Measurements from ENCODE around the gene AHDC1.

AHDC1 gene

DNA sequence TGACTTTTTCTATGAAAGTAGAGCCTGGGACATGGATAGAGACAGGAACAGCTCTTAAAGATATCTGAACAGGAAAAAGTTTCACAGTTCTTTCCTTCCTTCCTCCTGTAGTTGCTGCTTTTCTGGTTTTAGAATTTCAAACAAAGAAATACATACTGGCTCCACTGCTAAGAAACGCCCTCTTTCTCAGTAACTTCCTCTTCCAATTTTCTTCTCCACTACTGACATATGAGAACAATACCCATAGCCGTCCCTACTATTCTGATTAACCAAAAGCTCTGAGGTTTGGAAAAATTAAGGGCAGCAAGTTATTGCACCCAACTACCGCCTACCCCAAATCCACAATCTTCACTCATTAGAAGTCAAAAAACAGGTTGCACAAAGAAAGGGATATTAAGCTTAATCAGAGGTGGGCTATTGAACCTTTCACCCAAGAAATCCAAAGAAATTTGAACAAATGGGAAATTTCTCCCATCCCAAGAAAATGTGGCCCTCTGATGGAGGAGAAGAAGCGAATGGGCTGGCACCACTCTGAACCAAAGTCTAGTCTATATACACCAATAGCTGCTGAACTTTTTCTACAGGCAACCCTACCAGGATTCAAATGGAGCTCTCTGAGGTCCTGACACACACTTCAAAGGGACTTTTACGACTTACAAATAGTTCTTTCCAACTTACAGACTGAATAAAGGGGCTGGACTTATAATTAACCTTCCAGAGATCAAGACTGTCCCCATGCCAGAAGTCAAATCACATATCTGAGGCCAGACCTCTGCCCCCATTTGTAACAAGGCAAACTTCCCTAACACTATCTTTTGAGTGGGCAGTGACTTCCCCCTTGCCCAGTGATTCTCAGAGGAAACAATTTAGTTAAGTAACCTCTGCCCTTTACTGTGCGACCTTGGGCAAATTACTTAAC lies 115.7 kb downstream of the AHDC1 start:
- DNase-seq (ENCODE audit: low read depth): no peak

DNA sequence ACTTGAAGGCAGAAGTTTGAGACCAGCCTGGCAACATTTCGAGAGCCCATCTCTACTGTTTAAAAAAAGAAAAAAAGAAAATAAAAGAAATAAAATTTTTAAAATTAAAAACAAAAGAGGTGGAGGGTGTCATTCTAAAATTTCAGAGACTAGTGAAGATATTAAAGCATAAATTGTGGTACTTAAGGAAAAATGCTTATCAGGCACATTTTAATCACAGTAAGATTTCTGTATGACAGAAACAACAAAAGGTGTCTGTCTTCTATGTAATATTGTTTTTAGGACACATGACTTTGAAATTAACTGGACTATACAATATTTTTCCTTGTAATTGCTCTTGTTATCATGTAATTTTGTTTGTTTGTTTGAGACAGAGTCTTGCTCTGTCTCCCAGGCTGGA lies 118.6 kb downstream of the AHDC1 start:
- no peak for DNase-seq (ENCODE audit: low read depth)
